ENCODE results near the gene DUOX2.
"Not testable (repeated sequence)": the region's sequence is repeated elsewhere in the genome, so short reads cannot be mapped to it uniquely, and the experiment has no call there.

Gene DUOX2

GRCh38 chr15:45058690-45059675 lies 55.0 kb downstream of the DUOX2 start:
- not testable (repeated sequence) for DNase-seq

- not testable (repeated sequence) for DNase-seq
Measured at GRCh38 chr15:45052676-45053075, 61.3 kb downstream of the DUOX2 start.

GRCh38 chr15:45050587-45050986 lies 63.4 kb downstream of the DUOX2 start:
- DNase-seq = no peak

- DNase-seq = no peak
Measured at GRCh38 chr15:45048794-45049631, 65.0 kb downstream of the DUOX2 start.

GRCh38 chr15:45048449-45048793 lies 65.6 kb downstream of the DUOX2 start:
- not testable (repeated sequence) for DNase-seq

- DNase-seq = not testable (repeated sequence)
Measured at GRCh38 chr15:45044270-45044669, 69.7 kb downstream of the DUOX2 start.

GRCh38 chr15:45042859-45043258 lies 71.1 kb downstream of the DUOX2 start:
- not testable (repeated sequence) for DNase-seq

Measured in NCI-H526 treated with DMSO at 0.1 percent for 48 hours (cell line).